Ectodermal cell (in vitro differentiated cells): ENCODE results near the gene CDK6.

Experiments used
- H3K27ac ChIP-seq: 2 replicates; pipeline ENCODE4 v1.7.0; 2013; ENCODE audit warnings: mild to moderate bottlenecking, low read depth, low read length; ENCODE audit not compliant: insufficient read depth, poor library complexity, severe bottlenecking
- H3K27me3 ChIP-seq: 2 replicates; pipeline ENCODE4 v1.7.0; 2013; ENCODE audit warnings: mild to moderate bottlenecking, low read length; ENCODE audit not compliant: insufficient read depth, control insufficient read depth, poor library complexity, severe bottlenecking
- H3K36me3 ChIP-seq: one replicate; pipeline ENCODE4 v1.7.0; 2013; ENCODE audit warnings: low read length; ENCODE audit not compliant: control insufficient read depth, insufficient read depth
- H3K4me1 ChIP-seq: one replicate; pipeline ENCODE4 v1.7.0; 2013; ENCODE audit warnings: low read length; ENCODE audit not compliant: control insufficient read depth, insufficient read depth
- H3K4me3 ChIP-seq: 2 replicates; pipeline ENCODE4 v1.7.0; 2013; ENCODE audit warnings: low read depth, low read length, control low read depth; ENCODE audit not compliant: insufficient read depth
- H3K9me3 ChIP-seq: 2 replicates; pipeline ENCODE4 v1.7.0; 2013; ENCODE audit warnings: mild to moderate bottlenecking, low read length, moderate library complexity; ENCODE audit not compliant: control insufficient read depth
- WGBS, 2 experiments: methylation state at CpG; one replicate each; pipeline ENCODE4 v1.1.7; 2013; ENCODE audit warnings: missing lambda C conversion rate in 2 of 2; 5-methylcytosine and 5-hydroxymethylcytosine counted together

Gene CDK6

DNA sequence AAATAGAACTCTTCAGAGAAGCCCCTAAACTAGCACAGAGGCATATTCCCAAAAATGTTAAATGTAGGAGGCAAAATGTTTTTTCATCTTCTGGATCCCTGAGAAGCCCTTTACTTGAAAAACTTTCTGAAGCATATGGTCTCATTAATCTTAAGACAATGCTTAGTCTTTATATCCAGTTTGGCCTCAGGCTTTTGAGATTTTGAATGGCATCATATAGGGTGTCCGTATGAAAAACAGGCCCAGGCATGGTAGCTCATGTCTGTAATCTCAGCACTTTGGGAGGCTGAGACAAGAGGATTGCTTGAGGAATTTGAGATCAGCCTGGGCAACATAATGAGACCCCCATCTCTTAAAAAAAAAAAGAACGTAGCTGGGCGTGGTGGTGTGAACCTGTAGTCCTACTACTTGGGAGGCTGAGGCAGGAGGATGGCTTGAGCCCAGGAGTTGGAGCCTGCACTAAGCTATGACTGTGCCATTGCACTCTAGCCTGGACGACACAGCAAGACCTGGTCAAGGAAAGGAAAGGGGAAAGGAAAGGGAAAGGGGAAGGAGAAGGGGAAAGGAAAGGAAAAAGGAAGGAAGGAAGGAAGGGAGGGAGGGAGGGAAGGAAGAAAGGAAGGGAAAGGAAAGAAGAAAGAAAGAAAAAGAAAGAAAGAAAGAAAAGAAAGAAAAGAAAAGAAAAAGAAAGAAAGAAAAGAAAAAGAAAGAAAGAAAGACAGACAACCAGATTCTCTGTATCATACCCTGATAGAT lies 119.4 kb downstream of the CDK6 start:
- Histone ChIP-seq H3K27me3 (no peaks in the 10 kb centered on the region), H3K9me3 (no peaks in the 10 kb centered on the region), H3K36me3 (no peaks in the 10 kb centered on the region), H3K4me3 (no peak overlapping the region), H3K4me1 (no peaks in the 10 kb centered on the region), H3K27ac (no peak overlapping the region)
- 95 to 97% methylated on average over 4 of the region's 4 CpGs for WGBS, 2 experiments

DNA sequence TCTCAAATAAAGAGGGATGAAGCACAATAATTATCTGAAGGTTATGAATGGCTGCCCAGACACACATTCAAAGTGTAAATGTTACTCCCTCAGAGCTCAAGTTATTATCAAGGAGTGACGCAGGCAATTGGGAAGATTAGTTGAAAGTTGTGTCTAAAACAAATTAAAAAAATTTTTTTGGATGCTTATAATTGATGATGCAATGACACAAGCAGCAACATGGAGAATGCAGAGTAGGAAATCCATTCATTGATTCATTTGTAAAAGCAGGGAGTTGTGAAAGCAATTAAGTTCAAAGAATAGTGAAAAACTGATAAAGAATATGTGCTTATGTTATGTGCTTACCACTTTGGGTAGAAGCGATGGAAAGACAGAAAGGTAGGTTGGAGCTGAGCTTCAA lies 120.4 kb downstream of the CDK6 start:
- H3K4me1 ChIP-seq = no peaks in the 10 kb centered on the region
- H3K27me3 ChIP-seq = no peaks in the 10 kb centered on the region
- H3K36me3 ChIP-seq = no peaks in the 10 kb centered on the region
- no peaks in the 10 kb centered on the region for H3K9me3 ChIP-seq
- H3K27ac ChIP-seq = no peak overlapping the region
- 90 to 96% methylated on average over 2 of the region's 2 CpGs for WGBS, 2 experiments
- no peak overlapping the region for H3K4me3 ChIP-seq

DNA sequence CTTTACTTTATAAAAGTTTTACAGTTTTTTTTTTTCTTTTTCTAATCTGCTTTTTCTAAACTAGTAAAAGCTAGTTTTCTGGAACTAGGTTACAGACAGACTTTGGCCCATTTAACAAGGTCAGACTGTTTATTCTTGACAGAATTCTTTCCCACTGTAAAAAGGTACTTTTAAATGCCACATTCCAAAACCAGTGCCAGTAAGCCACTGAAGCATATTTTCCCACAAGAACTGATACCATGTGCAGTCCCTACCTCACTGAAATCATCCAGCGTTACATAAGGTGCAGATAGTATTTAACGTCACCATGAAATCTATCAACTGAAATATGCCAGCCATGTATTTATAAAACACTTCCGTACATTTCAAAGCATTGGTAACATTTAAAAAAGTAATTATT lies 121.6 kb downstream of the CDK6 start:
- Histone ChIP-seq H3K9me3 (no peaks in the 10 kb centered on the region), H3K4me3 (no peak overlapping the region), H3K36me3 (no peaks in the 10 kb centered on the region), H3K27me3 (no peaks in the 10 kb centered on the region), H3K27ac (no peak overlapping the region), H3K4me1 (no peaks in the 10 kb centered on the region)
- 93 to 97% methylated on average over 2 to 3 of the region's 3 CpGs for WGBS, 2 experiments

DNA sequence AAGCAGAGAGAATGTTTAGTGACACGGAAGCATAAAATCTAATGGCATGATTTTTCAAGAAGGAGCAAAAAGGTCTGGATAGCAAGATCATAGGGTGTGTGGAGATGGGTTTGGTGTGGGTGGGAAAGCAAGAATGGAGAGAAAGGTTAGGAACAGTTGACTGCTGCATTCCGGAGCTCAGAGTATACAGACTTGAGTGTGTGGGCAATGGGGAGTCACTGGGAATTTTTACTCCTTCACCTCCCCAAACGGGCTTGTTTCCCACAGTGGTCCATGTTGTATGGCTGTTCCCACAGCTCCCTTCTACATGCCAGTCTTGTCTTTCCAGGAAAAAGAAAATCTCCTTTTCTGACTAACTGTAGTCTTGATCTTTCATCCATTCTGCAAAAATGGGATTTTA lies 122.1 kb downstream of the CDK6 start:
- no peaks in the 10 kb centered on the region for H3K9me3 ChIP-seq
- 89 to 95% methylated on average over 3 of the region's 3 CpGs for WGBS, 2 experiments
- no peaks in the 10 kb centered on the region for H3K27me3 ChIP-seq
- no peaks in the 10 kb centered on the region for H3K36me3 ChIP-seq
- no peaks in the 10 kb centered on the region for H3K4me1 ChIP-seq
- no peak overlapping the region for H3K27ac ChIP-seq
- no peak overlapping the region for H3K4me3 ChIP-seq

DNA sequence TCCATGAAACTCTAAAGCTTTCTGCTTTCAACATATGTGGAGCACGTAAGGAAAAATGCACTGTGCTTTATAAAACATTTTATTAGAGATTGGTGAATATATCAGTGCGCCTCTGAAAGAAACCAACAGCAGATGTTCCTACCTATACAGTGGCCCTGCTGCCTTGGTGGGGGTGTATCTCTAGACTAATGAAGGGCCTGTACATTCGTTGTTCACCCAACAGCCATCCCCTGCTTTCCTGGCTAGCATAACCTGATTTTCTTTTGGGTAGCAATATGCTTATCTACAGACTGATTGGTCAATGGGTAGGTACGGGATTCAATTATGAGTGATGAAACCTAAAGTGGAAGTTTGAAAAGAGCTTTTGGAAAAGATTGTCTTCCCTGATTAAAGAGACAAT lies 126.5 kb downstream of the CDK6 start:
- H3K36me3 ChIP-seq = no peaks in the 10 kb centered on the region
- H3K9me3 ChIP-seq = no peaks in the 10 kb centered on the region
- no peak overlapping the region for H3K27ac ChIP-seq
- no peaks in the 10 kb centered on the region for H3K4me1 ChIP-seq
- no peaks in the 10 kb centered on the region for H3K27me3 ChIP-seq
- WGBS, 2 experiments = 94 to 100% methylated on average over 4 of the region's 4 CpGs
- H3K4me3 ChIP-seq = no peak overlapping the region

DNA sequence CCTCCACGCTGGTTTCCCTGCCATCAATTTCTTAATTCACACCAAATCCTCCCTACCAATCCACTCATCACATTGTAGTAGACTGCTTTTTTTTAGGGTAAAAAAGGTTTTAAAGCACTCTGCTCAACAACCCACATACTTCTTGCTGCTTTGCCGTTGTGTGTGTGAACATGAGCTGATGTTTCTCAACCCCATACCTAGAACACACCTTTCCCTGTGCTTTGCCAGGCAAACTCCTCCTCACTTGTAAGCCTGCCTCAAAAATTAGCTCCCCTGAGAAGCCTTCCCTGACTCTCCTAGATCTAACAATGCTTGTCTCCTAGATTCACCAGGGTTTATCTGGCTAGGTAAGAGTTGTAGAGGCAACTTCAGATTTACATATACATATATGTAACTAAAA lies 127.2 kb downstream of the CDK6 start:
- no peaks in the 10 kb centered on the region for H3K27me3 ChIP-seq
- H3K36me3 ChIP-seq = no peaks in the 10 kb centered on the region
- H3K27ac ChIP-seq = no peak overlapping the region
- no peaks in the 10 kb centered on the region for H3K9me3 ChIP-seq
- 88 to 100% methylated on average over 2 of the region's 2 CpGs for WGBS, 2 experiments
- no peaks in the 10 kb centered on the region for H3K4me1 ChIP-seq
- no peak overlapping the region for H3K4me3 ChIP-seq

DNA sequence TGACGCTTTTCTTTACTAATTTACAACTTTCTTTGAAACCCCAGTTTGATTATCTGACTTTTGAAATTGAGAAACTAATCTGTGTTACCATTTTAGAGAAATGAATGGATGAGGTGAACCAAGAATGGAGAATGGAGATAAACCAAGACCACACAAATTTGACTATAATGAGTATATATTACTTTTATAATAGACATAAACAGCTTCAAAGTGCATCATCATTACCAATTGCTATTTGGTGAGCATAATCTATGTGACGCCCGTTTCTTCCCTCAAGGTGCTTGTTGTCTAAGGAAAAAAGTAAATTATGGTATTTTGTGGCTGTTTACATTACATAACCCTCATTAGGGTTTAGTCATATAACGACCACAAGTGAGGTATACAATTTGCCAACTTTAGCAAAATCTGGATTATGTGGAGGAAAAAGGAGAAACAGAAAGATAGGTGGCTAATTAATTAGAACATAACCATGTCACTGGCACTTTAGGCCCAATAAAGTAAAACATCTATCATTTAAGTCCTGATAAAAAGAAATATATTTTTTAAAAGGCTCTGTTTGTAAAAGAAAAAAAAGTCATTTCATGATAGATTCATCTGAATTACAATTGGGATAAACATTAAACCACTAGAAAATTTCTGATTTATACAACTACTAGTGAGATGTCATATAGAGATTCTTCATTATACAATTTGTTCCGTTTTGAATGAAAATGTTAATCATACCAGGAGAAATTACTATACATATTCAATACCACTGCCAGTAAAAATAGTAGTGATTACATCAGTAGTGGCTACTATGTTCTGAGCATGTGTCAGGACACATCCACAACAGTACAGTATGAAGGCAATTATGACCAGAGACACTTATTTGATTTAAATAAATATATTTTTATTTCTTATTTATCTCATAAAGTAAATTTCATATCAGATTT lies 128.0 kb downstream of the CDK6 start:
- no peak overlapping the region for H3K27ac ChIP-seq
- 86 to 96% methylated on average over 3 to 4 of the region's 5 CpGs for WGBS, 2 experiments
- H3K9me3 ChIP-seq = no peaks in the 10 kb centered on the region

DNA sequence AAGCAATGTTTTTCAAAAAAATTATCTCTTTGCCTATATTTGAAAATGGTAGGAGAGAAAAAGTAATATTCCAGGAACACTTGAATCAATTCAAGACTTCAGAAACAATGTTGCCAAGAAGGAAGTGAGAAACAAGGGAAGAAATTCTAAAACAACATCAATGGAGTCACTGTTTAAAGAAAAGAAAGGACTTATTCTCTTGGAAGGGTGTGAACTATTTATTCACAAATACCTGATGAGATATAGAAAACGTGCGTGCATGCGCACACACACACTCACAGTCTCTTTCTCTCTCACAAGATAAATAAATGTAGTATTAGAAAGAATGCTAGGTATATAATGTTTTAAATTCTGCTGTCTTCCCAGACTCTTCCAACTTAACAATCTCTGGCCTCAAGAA lies 128.9 kb downstream of the CDK6 start:
- no peaks in the 10 kb centered on the region for H3K27me3 ChIP-seq
- H3K4me3 ChIP-seq = no peak overlapping the region
- H3K27ac ChIP-seq = no peak overlapping the region
- WGBS, 2 experiments = no CpG with 5 or more reads among the region's 3 CpGs
- H3K9me3 ChIP-seq = no peaks in the 10 kb centered on the region
- no peaks in the 10 kb centered on the region for H3K4me1 ChIP-seq
- no peaks in the 10 kb centered on the region for H3K36me3 ChIP-seq

More for the DNA sequence above, 128.0 kb downstream of the CDK6 start:
- H3K4me1 ChIP-seq = no peaks in the 10 kb centered on the region
- no peaks in the 10 kb centered on the region for H3K36me3 ChIP-seq
- no peaks in the 10 kb centered on the region for H3K27me3 ChIP-seq
- H3K4me3 ChIP-seq = no peak overlapping the region

DNA sequence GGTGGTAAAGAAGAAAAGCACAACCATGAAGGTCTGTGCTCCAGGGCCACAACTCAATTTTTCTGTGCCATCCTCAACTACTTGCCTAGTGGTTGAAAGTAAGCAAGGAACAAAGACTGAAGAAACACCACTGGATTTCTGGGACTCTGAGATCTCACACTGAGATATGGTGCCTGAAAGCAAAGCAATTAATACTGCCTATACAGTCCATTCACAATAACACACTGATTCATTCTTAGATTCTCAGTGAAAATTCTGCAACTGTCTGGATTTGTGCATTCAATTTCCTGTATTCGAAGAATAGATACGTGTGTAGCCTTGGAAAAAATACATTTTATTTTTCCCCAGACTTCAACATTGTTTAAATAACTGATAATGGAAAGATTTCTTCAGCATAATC lies 129.8 kb downstream of the CDK6 start:
- 100% methylated on average over 1 to 2 of the region's 2 CpGs for WGBS, 2 experiments

DNA sequence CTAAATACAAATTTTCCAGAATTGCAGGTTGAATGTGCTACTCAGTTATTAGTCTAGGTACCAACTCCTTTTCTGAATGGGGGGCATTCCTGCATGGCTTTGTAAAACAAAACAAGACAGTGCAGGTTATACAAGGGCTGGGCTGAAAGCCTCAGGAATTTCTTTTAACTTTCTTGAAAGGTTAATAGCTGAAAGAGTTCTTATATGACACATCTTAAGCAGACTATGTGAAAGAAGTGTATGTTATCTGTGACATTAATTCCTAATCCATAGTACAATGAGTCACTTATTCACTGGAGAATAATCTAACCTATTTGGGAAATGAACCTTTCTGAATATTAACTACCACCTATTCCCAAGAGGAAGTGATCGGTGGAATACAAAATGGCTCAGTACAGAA lies 130.5 kb downstream of the CDK6 start:
- no peaks in the 10 kb centered on the region for H3K9me3 ChIP-seq
- H3K27me3 ChIP-seq = no peaks in the 10 kb centered on the region
- no peaks in the 10 kb centered on the region for H3K36me3 ChIP-seq
- 85 to 100% methylated on average over 1 of the region's 1 CpG for WGBS, 2 experiments
- H3K4me1 ChIP-seq = no peaks in the 10 kb centered on the region
- no peak overlapping the region for H3K27ac ChIP-seq
- H3K4me3 ChIP-seq = no peak overlapping the region

More for the DNA sequence above, 129.8 kb downstream of the CDK6 start:
- H3K27me3 ChIP-seq = no peaks in the 10 kb centered on the region
- H3K4me1 ChIP-seq = no peaks in the 10 kb centered on the region
- no peak overlapping the region for H3K27ac ChIP-seq
- no peaks in the 10 kb centered on the region for H3K9me3 ChIP-seq
- H3K36me3 ChIP-seq = no peaks in the 10 kb centered on the region
- no peak overlapping the region for H3K4me3 ChIP-seq
